ENCODE results near the gene DDX43.

DNA sequence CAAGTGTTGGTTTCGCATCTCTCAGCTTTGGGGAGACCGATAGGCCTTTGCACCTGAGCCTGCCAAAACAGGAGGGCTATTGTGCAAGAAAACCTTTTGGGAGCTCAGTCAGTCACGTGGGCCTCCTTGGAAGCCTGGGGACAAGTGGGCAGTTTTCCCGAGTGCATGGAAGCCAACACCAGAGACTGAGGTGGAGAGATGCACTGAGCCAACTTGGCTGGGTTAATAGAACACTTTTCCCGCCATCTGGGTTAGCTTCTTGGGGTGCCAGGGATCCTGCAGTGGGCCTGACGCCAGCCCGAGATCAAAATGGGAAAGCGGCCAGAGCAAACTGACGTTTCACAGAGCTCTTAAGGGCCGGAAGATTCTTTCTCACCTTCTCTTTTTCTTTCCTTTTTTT is 22.1 kb upstream of the DDX43 start:
- no peak for TF ChIP-seq EZH2 (IDR thresholded peaks at IDR 0.05; ENCODE audit: borderline replicate concordance, low read depth, low read length, poor library complexity, severe bottlenecking)
- TF ChIP-seq, protein P1, sequence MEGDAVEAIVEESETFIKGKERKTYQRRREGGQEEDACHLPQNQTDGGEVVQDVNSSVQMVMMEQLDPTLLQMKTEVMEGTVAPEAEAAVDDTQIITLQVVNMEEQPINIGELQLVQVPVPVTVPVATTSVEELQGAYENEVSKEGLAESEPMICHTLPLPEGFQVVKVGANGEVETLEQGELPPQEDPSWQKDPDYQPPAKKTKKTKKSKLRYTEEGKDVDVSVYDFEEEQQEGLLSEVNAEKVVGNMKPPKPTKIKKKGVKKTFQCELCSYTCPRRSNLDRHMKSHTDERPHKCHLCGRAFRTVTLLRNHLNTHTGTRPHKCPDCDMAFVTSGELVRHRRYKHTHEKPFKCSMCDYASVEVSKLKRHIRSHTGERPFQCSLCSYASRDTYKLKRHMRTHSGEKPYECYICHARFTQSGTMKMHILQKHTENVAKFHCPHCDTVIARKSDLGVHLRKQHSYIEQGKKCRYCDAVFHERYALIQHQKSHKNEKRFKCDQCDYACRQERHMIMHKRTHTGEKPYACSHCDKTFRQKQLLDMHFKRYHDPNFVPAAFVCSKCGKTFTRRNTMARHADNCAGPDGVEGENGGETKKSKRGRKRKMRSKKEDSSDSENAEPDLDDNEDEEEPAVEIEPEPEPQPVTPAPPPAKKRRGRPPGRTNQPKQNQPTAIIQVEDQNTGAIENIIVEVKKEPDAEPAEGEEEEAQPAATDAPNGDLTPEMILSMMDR (conservative IDR thresholded peaks at IDR 0.05; ENCODE audit: low read depth, low read length) = no peak
